HG02759 (cell line): ENCODE measurements around the gene ZP1.

ENCODE experiments used
- ATAC-seq: cut with Tn5 transposase; IDR thresholded peaks from one replicate; pipeline ENCODE4 v1.9.1; 2021; ENCODE audit warnings: mild to moderate bottlenecking, moderate library complexity; ENCODE audit not compliant: unreplicated experiment

Gene ZP1

DNA sequence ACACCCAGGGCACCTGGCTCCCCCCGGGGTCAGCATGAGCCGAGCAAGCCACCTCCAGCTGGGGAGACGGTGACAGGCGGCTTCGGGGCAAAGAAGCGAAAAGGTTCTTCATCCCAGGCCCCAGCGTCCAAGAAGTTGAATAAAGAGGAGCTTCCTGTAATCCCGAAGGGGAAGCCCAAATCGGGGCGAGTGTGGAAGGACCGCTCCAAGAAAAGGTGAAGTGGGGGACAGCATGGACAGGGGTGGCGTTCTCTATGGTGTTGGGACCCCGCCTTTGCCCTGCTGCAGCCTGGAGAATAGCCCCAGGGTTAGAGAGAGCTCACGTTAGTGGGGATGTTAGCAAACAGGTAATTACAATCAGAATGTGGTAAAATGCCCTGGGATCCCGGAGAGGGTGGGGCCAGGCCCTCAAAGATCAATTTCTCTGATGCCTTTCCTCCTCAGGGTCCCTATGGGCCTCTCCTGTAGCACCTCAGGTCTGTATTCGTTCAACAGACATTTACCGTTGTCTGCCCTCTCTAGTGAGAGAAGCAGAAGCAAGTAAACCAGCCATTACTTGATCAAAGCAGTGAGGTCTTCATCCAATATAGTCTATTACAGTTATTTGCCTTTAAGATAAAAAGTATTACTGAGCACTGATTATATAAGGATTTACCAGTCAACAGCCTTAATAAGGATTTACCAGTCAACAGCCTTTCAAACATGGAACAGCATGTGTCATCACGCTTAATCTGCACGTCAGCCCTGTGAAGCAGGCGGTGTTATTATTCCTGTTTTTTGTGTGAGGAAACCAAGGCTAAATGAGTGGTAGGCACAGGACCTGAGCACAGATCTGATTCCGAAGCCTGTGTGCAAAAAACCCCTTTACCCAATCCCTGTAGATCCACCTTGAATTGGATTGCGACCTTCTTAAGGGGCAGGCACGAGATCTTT lies 24.4 kb upstream of the ZP1 start:
- no peak for ATAC-seq

DNA sequence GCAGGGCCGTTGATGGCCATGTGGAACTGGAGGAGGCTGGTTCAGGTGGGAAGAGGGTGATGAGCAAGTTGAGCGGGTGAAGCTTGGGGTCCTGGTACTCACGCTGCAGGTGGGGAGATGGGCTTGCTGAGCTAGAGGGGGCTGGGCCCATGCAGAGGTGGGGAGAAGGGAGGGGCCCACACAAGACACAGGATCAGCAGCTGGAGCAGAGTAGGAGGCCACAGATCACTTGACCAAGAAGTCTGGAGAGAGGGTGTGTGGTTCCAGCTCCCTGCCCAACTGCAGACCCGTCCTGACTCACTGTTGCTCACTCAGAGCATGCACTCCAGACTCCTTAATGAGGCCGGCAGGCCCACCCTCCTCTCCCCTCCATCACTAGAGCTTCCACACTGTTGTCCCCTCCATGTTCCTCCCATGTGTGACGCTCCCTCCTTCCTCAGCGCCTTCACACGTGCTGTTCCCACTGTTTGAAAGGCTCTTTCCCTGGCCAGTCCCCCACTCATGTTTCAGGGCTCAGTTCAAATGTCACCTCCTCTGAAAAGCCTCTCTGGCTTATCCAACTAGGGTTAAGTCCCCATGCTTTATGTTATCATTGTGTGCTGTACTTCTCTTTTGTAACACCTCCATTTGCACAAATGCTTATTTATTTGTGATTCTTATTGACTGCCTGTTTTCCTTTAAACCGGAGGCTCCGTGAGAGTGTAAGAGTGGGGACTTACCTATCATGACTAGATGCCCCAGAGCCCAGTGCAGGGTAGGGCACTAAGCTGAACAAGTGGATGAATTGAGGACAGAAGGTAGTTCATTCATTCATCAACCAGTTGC lies 23.1 kb upstream of the ZP1 start:
- ATAC-seq: no peak

DNA sequence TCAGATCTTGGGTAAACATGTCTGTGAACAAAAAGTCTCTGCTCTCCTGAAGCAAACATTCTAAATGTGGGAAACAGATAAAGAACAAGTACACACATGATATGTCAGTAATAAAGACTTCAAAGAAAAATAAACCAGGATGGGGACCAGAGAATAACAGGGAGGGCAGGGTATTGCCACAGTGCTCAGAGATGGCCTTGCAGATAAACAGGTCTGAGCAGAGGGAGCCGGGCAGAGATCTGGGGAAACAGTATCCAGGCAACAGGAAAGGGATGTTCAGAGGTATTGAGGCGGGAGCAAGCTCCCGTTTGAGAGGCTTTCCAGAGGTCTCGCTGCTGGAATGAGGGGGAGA lies 22.5 kb upstream of the ZP1 start:
- ATAC-seq: no peak

DNA sequence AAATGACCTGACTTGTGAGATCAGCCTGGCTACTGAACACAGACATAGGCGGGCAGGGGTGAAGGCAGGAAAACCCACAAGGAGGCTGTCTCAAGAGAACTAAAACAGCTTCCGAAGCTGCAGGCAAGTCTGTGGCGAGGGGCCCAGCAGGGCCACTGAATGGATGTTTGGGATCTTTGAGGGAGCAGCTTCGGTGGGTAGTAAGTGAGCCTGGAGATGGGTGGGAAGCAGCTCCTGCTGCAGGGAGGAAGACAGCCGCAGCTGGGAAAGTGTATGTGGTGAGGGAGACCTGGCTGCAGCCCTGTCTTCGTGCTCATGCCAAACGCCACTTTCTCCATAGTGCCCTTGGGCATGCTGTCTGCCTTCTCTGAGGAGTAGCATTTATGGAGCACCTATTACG lies 22.0 kb upstream of the ZP1 start:
- ATAC-seq: no peak

DNA sequence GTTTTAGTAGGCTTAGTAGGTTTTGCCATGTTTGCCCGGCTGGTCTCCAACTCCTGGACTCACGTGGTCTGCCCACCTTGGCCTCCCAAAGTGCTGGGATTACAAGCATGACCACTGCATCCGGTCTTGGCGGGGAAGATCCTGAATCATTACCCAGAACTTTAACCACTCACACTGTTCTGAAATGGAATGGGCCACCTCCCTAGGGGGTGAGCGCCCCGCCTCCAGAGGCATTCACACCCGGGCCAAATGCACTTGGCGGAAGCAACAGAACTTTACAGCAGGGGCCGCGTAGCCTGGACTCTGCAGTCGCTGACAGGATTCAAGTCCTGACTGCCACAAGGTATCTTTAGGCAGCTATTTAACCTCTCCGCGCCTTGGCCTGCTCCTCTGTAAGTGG lies 20.1 kb upstream of the ZP1 start:
- ATAC-seq: no peak

DNA sequence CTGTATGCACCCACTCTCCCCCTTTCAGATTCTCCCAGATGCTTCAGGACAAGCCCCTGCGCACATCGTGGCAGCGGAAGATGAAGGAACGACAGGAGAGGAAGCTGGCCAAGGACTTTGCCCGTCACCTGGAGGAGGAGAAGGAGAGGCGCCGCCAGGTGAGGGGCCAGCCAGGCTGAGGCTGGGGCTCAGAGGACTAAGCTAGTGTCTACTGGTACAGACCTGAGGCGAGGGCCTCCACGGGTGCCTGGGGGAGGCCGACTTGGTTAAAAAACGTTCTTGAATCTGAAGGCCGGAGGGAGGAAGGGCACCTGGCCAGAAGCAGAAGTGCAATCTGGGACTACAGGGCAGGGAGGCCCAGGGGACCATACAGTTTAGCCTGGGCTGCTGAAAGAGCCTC lies 19.4 kb upstream of the ZP1 start:
- ATAC-seq: no peak

DNA sequence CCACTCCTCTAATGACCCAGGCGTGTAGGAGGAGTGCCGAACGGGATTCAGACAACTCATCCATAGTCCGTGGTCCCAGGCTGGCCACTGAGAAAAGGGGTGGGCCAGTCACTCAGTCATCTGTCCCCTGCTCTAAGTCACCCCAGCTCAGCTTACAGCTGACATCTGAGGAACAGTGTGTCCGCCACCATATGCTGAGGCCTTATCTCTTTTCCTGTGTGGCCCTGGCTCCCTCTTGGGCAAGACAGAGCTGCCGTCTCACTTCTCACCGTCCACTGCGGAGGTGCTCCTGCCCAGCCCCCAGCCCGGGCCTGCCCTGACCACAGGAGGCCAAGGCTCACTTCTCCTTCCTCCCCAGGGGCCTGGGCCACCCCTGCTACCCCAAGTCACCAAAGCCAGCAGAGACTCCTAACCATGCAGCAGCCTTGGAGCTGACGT lies 18.6 kb upstream of the ZP1 start:
- ATAC-seq: no peak

DNA sequence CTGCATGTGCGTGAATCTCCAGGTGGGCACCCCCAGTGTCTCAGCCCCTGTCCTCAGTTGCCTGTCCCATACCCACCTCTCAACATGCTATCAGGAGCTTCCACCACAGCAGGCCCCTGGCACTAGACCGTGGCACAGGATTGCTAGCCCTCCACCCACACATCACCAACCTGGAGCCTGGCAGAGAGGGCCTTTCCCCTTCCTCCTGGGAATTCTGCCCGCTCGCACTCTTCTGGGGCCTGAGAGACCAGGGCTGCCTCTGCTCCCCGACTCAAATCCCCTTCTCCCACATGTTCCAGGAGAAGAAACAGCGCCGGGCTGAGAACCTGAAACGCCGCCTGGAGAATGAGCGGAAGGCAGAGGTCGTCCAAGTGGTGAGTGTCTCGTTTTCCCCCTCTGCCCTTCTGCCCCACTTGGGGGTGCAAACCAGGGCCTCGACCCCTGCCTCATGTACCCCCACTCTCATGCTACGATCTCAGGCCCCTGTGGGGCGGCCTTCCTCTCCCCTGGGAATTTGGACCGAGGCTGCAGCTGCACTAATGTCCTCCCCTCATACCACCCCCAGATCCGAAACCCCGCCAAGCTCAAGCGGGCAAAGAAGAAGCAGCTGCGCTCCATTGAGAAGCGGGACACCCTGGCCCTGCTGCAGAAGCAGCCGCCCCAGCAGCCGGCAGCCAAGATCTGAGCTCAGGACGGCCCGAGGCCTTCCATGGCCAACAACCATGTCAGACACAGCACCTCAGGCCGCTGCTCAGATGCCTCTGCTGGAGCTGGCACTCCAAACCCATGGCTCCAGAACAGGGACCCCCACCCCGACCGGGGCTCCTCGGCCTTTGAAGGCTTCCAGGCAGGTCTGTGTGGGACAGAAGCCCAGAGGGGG lies 17.5 kb upstream of the ZP1 start:
- no peak for ATAC-seq

DNA sequence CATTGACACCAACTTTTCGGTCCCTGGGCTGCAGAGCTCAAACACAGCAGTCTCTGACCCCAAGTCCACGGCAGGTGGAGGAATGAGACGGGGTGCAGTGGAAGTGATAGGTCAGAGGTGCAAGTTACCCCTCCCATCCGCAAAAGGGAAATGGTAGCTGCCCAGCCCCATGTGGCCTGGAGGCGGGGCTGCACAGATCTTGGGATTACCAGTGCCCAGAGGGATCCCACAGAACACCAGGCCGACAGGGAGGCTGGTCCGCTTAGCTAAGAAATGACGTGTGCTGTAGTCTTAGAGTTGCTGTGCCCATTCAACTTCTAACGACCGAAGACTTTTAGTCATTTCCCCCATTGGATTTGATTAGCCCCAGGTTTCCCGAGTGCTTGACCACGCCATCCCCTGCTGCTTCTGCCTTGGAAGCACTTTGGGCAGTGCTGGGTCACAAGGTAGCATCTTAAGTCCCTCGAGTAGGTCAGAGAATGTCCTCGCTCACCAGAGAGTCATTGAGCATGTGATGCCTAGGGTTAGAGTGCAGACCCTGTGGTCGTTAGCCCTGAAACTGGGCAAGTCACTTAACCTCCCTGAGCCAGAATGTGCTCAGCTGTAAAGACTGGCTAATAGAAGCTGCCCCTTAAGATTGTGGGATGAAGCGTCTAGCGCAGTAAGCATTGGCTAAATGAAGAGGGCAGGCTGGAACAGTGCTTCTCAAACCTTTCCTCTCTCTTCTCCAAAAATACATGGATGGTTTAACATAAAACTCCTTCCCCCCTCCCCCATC lies 15.8 kb upstream of the ZP1 start:
- ATAC-seq: no peak

DNA sequence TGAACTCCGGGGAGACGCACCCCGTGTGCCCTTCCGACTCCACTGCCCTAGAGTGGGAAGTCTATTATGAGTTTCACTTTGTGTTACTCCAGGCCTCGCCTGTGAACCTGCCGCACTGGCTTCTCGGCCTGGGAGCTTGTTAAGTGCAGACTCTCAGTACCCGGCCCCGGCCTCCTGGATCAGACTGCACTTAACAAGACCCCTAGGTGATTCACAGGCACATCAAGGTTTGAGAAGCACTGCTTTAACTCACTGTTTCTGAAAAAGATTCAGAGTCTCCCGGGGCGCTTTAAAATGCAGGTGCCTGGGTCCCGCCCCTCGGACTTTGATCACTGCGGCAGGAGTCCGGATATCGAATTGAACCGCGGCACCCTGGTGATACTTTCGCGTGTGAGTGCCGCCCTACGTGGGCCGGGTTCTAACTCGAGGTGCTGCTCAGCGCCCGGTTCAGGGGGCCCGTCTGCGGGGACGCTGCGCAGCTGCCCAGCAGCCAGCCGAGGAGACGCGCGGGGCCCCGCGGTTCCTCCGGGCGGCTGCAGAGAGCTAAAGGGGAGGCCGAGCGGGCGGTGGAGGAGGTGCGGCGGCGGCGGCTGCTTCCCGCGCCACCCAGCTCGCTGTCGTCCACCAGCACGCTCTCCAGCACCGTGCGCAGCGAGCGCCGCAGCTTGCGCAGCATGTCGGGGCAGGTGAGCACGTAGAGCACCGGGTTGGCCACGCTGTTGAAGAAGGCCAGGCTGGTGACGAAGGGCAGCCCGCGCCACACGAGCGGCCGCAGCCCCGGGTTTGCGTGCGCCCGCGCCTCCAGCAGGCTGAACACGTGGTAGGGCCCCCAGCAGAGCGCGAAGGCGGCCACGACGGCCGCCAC lies 15.0 kb upstream of the ZP1 start:
- ATAC-seq: no peak

DNA sequence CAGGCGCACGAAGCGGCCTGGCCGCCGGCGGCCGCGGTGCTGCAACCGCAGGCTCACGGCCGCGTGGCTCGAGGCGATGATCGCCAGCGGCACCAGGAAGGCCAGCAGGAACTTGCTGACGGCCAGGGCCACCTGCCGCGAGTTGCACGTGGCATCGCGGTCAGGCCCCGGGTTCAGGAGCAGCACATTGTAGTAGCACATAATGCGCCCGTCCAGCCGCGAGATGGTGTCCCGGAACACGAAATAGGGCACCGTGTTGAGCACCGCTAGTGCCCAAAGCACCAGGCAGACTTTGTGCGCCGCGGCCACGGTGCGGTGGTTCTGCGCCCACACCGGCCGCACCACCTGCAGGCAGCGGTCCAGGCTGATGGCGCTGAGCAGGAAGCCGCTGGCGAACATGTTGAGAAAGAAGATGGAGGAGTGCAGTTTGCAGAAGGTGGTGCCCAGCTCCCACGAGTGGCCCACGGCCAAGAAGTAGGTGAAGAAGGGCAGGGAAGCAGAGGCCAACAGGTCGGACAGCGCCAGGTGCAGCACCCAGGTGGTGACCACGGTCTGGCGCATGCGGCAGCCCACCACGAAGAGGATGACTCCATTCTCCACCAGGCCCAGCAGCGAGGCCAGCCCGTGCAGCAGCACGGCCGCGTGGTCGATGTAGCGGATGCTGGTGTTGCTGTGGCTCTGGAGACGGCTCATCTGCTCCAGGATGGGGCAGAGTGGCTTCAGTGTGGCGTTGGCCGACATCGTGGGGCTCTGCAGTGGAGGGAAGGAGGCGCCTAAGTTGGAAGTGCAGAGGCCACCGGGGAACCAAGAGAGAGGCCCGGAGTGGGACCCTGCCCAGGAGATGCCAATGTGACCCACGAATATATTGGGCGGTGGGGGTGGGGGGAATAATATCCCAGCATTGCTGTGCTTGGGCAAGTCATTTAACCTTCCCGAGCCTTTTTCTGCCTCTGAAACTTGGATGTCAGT lies 14.1 kb upstream of the ZP1 start:
- no peak for ATAC-seq

DNA sequence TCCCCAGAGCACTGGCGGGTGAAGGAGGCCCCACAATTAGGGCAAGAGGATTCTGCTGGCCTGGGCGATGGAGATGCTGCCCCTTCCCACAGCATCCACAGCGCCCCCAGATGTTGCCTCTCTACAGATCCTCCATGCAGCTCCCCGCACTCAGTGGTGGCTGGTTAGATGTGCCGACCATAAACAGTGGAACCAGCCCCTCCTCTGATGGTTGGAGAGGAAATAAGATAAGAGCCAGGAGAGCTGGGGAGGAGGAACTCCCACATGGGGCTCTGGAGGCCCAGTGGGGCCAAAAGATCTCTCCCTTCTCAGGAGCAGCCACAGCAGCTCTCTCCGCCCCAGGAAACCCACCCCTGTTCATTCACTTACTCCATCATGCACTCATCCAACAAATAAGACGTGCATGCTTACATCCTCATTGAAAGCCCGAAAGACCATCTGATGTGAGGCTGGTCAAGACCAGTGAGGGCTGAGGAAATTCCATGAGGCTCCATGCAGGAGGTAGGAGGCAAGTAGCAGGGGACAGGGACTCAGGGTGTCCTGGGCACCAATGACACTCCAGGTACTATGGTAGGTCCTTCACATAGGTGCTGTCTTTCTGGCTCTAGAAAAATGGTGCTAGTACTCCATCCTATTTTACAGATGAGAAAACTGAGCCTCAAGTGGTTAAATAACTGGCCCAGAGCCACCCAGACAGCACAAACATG lies 13.0 kb upstream of the ZP1 start:
- no peak for ATAC-seq

DNA sequence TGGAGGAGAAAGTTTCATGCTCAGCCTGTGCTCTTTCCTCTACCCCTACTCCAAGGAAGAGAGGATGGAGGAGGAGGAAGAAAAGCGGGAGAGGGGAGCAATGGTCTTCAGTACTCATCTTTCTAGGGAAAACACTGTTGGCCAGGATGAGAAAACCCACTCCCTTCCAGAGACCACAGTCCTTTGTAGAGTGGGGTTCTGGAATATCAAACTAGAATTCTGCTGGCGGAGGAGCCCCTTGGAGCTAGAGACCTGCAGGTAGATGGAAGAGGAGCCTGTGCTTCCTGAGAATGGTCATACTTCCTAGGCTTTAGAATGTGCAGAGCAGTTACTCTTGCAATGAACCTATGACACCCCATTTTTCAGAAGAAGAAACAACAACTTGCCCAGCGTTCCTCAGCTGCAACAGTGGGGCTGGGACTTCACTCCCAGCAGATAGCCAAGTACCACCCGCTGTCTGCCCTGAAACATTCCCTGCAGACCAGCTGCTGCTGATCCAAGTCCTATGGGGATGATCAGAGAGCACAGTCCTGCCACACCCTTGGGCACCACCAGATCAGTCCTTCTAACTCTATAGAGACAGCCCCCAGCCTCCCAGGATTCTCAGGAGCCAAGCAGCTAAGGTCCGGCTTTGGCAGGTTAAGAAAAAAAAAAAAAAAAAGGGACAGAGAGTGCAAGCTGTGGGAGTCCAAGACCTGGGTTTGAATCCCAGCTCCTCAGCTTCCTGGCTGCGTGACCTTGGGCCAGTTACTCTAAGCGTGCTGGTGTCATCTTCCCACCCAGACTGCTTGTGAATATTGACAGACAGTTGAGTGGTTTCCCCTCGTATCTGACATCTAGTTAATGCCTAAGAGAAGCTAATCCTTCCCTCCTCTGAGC lies 12.3 kb upstream of the ZP1 start:
- no peak for ATAC-seq

DNA sequence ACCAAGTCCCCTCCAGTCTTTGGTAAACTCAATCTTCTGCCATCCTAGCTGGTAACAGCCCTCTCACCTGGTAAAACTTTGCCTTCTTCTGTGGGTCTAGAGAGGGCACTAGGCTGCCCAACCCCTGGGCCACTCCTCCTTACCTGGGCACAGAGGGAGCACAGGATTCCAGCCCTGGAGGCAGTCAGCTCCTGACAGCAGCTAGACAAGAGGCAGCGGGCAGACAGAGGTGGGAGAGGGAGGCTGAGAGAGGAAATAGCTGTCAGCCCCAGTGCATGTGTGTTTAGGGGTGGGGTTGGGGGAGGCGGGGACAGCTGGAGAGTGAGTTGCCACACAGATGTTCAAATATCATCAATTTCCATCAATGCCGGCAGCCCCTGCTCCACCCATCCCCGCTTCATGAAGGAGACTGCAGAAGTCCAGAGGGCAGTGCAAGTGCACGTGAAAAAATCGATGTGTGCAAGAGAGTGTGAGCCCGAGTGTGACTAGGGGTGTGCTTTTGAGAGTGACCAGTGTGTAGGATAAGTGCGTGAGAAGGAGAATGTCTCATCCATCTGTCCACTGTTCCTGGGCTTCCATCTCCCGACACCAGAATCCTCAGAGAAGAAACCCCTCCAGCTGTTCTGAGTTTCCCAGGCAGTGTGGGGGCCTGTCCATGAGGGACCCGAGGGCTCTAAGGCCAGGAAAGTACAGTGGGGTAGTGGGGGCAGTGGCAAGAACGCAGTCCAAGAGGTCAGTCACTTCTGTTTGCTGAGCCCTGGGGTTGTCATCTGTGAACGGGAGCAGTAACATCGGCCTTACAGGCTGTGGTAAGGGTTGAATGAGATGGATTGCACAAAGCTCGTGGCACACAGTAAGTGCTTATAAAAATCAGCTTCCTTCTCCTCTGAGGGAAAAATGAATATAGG lies 11.4 kb upstream of the ZP1 start, which contains the start of gene PTGDR2:
Gene PTGDR2 (minus strand): TSS at position 225 of the 908 bp plus-strand sequence. CDS start 2,228 bp downstream, outside the sequence.
- ATAC-seq: no peak
